ENCODE measurements around the gene PRICKLE3. TPM values are rescaled to one million over a fixed set of nuclear protein-coding genes. Genes with fewer than 3 reads are reported as not detected.

The PRICKLE3 gene
- total and polyA plus RNA-seq, 2 experiments from 2014 or later, result 4.7 to 13.7 TPM

- H3K27ac Mint-ChIP-seq, result no peak overlapping the region
- peaks cover 6% of the 10 kb centered on the region; the same call in 2 of the 3 replicates for H3K36me3 Mint-ChIP-seq (ENCODE audit: low read depth)
- Histone ChIP-seq H4K20me1 (replicated peaks; ENCODE audit: insufficient read depth) (no peaks in the 10 kb centered on the region), H3K4me2 (no peak overlapping the region), H2AFZ (no peak overlapping the region), H3K79me2 (replicated peaks; ENCODE audit: insufficient read depth) (no peaks in the 10 kb centered on the region), H3K27ac (ENCODE audit: low read depth) (no peak overlapping the region), H3K9me2 (ENCODE audit: insufficient read depth) (no peaks in the 10 kb centered on the region), H3K4me1 (ENCODE audit: insufficient read depth) (no peaks in the 10 kb centered on the region), H3K4me3 (no peak overlapping the region), H3K36me3 (ENCODE audit: insufficient read depth) (no peaks in the 10 kb centered on the region), H3F3A (replicated peaks; ENCODE audit: low read depth) (no peaks in the 10 kb centered on the region), H3K27me3 (ENCODE audit: insufficient read depth) (no peaks in the 10 kb centered on the region)
- H3K4me3 Mint-ChIP-seq, result no peak overlapping the region
- H3K9me3 Mint-ChIP-seq, result peaks cover 12% of the 10 kb centered on the region
- TF ChIP-seq STAT1 (IDR thresholded peaks at IDR 0.05; ENCODE audit: unreplicated experiment), result no peak
- no peak for TF ChIP-seq EZH2phosphoT487 (IDR thresholded peaks at IDR 0.05; ENCODE audit: unreplicated experiment)
- TF ChIP-seq NANOG (IDR thresholded peaks at IDR 0.05; ENCODE audit: borderline replicate concordance), result no peak
- no peak for TF ChIP-seq ETS1 (IDR thresholded peaks at IDR 0.05)
- no peak for TF ChIP-seq ZNF114 (CRISPR knock-in tag; IDR thresholded peaks at IDR 0.05)
- TF ChIP-seq REST (IDR thresholded peaks at IDR 0.05; ENCODE audit: unreplicated experiment), result no peak
- no peak for TF ChIP-seq ZNF331 (CRISPR knock-in tag; IDR thresholded peaks at IDR 0.05; ENCODE audit: low read depth)
- TF ChIP-seq CREB1 (CRISPR knock-in tag; IDR thresholded peaks at IDR 0.05; ENCODE audit: low read depth), result no peak
- TF ChIP-seq JUNB (IDR thresholded peaks at IDR 0.05; ENCODE audit: unreplicated experiment), result no peak
- TF ChIP-seq POLR2AphosphoS5 (IDR thresholded peaks at IDR 0.05; ENCODE audit: low read depth), result no peak
- no peak for TF ChIP-seq ZNF462 (CRISPR knock-in tag; IDR thresholded peaks at IDR 0.05)
- no peak for TF ChIP-seq CTCF (conservative IDR thresholded peaks at IDR 0.05; ENCODE audit: low read depth in 2 of 2)
- TF ChIP-seq EZH2 (IDR thresholded peaks at IDR 0.05; ENCODE audit: low read depth, unreplicated experiment), result no peak
- DNase-seq (ENCODE audit: low spot score), result no peak
- no peaks in the 10 kb centered on the region for H3K4me1 Mint-ChIP-seq
- H3K27me3 Mint-ChIP-seq (ENCODE audit: insufficient read depth, low read depth, poor library complexity), result no peaks in the 10 kb centered on the region
- ATAC-seq, result no peak
Measured at GRCh38 chrX:49137492-49137891, 48.7 kb downstream of the PRICKLE3 start.
